NCI-H526 (cell line): ENCODE data around the gene STXBP4.
A peak's percentile ranks its signal among the peaks of the same experiment; 100 is the strongest.

ENCODE experiments used
- DNase-seq, 2 experiments: peaks; one replicate each; lab custom pipeline; 2025; lab: John Stamatoyannopoulos, UW

The STXBP4 gene

GRCh38 chr17:55172612-55173011, 204.0 kb downstream of the STXBP4 start:
- DNase-seq = peak in 1 of 2 experiments; percentile 24

- no peak for DNase-seq
These were observed 205.6 kb downstream of the STXBP4 start for GRCh38 chr17:55174133-55174532.

- DNase-seq = no peak
These were observed 207.3 kb downstream of the STXBP4 start for GRCh38 chr17:55175788-55176427.

- no peak for DNase-seq
These were observed 208.7 kb downstream of the STXBP4 start for GRCh38 chr17:55177159-55177854.

GRCh38 chr17:55177855-55178217, 209.3 kb downstream of the STXBP4 start:
- DNase-seq = no peak

GRCh38 chr17:55186937-55187770, 218.6 kb downstream of the STXBP4 start:
- no peak for DNase-seq

- DNase-seq = no peak
These were observed 222.2 kb downstream of the STXBP4 start for GRCh38 chr17:55190748-55191147.

GRCh38 chr17:55198690-55199370, 230.3 kb downstream of the STXBP4 start:
- DNase-seq = no peak

- no peak for DNase-seq
These were observed 232.3 kb downstream of the STXBP4 start for GRCh38 chr17:55200904-55201303.

GRCh38 chr17:55201308-55201932, 232.9 kb downstream of the STXBP4 start:
- no peak for DNase-seq

GRCh38 chr17:55202896-55203295, 234.3 kb downstream of the STXBP4 start:
- no peak for DNase-seq

GRCh38 chr17:55208078-55208812, 239.7 kb downstream of the STXBP4 start:
- DNase-seq = no peak

GRCh38 chr17:55210292-55210691, 241.7 kb downstream of the STXBP4 start:
- no peak for DNase-seq

GRCh38 chr17:55212880-55213279, 244.3 kb downstream of the STXBP4 start:
- DNase-seq = no peak

- no peak for DNase-seq
These were observed 247.1 kb downstream of the STXBP4 start for GRCh38 chr17:55215711-55216110.

- DNase-seq = no peak
These were observed 248.3 kb downstream of the STXBP4 start for GRCh38 chr17:55216888-55217287.

- DNase-seq = no peak
These were observed 250.9 kb downstream of the STXBP4 start for GRCh38 chr17:55219459-55219858.

GRCh38 chr17:55219934-55220333, 251.4 kb downstream of the STXBP4 start:
- no peak for DNase-seq
